Bone marrow (tissue), 2 donors: ENCODE measurements around the gene PDCD2.
A peak's percentile ranks its signal among the peaks of the same experiment; 100 is the strongest.
"Not testable (repeated sequence)": the region's sequence is repeated elsewhere in the genome, so short reads cannot be mapped to it uniquely, and the experiment has no call there.

Experiments
- DNase-seq, 2 donors: peaks; one replicate each; lab custom pipeline; 2025; lab: John Stamatoyannopoulos, UW

PDCD2 gene

GRCh38 chr6:170584181-170584953 lies at the start of gene PDCD2:
Gene PDCD2 (minus strand): TSS chr6:170584637. CDS start chr6:170584581, 56 bp downstream.
- DNase-seq: peak; percentile 63 to 88

DNA sequence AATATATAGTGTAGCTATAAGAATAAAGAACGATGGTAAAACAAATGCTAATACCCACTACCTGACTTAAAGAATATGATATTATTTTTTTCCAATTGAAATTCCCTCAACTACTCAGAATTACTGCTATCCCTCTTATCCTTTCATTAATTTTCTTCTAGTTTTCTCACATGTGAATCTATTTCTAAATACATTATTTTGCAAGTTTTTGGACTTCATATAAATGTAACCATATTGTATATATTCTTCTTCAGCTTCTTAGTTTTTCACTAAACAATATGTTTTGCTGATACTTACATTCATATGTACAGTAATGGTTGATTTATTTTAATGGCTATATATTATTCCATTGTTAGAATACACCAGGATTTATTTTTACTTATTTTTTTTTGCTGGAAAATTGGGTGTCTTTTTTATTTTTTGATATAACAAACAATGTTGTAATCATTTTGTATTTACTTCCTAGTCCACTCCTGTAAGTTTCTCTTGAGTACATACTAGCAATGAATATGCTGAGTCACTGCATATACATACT lies 31.6 kb upstream of the PDCD2 start:
- not testable (repeated sequence) for DNase-seq

GRCh38 chr6:170612256-170612804 lies 27.9 kb upstream of the PDCD2 start:
- DNase-seq: not testable (repeated sequence)

DNA sequence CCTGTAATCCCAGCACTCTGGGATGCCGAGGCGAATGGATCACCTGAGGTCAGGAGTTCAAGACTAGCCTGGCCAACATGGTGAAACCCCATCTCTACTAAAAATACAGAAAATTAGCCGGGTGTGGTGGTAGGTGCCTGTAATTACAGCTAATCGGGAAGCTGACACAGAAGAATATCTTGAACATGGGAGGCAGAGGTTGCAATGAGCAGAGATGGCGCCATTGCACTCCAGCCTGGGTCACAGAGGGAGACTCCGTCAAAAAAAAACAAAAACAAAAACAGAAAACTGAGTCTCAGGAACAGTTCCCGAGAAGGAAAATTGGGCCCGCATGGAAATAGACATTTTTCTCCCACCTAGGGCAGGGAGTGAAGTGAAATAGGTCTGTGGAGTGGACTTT lies 24.8 kb upstream of the PDCD2 start:
- DNase-seq: not testable (repeated sequence)

GRCh38 chr6:170605574-170606259 lies 21.3 kb upstream of the PDCD2 start:
- no peak for DNase-seq

DNA sequence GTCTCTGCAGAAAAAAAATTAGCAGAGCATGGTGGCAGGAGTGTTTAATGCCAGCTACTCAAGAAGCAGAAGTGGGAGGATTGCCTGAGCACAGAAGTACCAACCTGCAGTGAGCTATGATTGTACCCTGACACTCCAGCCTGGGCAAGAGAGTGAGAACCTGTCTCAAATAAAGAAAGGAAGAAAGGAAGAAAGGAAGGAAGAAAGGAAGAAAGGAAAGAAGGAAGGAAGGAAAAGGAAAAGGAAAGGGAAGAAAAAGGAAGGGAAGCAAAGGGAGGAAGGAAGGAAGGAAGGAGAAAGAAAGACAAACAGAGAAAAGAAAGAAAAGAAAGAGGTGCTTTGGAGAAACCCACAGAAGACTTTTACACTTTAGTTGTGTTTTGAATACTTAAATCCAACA lies 12.8 kb upstream of the PDCD2 start:
- DNase-seq: no peak

GRCh38 chr6:170596426-170596825 lies 12.0 kb upstream of the PDCD2 start:
- DNase-seq: no peak

- DNase-seq: no peak
Measured at GRCh38 chr6:170590725-170591124, 6.3 kb upstream of the PDCD2 start.

DNA sequence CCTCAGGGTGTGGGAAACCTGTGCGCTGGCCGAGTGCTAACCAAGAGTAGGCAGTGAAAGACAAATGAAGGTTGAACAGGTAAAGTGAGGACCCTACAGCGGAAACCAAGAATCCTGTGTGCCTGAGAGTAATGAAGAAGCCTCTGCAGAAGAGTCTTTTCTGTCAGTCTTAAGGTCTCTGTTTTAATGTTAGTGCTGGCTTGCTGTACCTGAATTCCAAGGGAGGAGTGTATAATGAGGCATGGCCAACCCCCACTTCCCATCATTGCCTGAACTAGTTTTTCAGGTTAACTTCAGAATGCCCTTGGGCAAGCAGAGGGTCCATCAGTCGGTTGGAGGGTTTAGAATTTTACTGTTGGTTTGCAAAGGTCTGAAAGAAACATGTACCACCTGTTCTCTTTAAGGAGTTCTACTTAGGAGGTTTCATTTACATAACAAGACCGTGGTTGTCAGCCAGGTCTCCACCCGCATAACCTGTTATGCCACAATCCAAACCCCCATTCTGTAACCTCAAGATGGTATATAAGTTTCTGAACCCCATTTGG lies 589 bp upstream of the PDCD2 start:
- no peak for DNase-seq

DNA sequence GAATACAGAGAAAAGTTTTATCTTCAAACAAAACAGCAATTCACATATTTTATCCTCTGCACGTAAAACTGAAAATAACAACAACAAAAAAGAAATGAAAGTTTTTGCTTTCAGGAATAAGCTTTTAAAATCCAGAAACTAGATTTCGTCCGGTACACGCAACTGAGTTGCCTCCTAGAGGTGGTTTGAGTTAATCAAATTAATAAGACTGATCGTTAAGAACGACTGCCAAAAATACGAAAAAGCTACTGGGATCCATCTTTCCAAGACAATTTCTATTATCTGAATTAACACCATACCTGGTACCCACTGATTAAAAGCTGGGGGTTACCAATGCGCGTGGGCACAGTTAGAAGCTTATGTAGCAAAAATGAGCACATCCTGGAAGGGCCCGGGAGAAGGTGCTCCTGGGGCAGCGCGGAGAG lies 669 bp downstream of the PDCD2 start:
- DNase-seq: no peak

DNA sequence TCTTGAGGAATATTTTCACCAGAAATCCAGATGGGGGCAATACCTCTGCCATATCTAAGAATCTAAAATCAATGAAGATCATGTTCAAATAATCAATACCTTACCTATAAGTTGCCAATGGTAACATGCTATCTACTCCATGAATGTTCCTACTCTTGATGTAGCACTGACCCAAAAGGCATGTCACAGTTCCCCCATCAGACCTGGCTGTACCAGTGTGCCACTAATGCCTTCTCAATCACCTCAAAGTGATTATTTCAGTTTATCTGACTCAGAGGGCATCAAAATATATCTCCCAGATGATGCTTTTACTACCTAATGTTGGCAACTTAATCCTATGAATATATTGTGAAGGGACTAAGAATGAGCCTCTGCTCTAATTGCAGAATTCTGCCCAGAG lies 5.5 kb downstream of the PDCD2 start:
- no peak for DNase-seq

- no peak for DNase-seq
Measured at GRCh38 chr6:170575250-170575649, 9.2 kb downstream of the PDCD2 start.

DNA sequence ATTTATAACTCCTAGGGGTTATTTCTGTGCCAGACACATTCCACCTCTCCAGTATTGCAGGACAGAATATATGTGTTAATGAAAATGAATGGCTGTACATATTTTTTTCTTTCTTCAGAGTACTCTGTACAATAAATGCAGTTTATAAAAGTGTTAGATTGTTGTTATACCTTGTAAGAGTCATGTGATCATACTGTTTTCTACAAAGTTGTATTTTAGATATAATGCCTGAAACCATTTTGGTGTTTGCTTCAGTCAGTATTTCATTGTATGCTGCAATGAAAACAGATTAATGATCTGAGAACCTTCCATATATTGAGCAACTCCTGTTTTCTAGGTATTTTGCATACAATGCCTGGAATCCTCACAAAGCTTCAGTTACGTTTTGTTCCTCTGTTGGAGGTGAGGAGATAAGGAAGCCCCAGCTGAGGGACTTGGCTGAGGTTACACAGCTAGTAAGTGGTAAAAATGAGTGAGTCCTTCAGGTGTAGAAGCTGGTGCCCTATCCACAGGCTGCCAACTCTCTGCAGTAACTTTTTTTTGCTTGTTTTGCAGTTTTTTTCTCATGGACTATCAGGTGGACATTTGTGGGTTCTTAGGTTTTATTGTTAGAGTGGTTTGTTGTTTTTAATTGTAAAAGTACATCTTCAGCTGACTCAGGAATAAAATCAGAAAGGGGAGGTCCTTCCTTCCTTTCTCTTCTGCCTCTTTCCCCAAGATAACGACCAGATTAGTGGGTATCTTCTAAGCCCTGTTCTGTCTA lies 11.6 kb downstream of the PDCD2 start:
- DNase-seq: no peak

DNA sequence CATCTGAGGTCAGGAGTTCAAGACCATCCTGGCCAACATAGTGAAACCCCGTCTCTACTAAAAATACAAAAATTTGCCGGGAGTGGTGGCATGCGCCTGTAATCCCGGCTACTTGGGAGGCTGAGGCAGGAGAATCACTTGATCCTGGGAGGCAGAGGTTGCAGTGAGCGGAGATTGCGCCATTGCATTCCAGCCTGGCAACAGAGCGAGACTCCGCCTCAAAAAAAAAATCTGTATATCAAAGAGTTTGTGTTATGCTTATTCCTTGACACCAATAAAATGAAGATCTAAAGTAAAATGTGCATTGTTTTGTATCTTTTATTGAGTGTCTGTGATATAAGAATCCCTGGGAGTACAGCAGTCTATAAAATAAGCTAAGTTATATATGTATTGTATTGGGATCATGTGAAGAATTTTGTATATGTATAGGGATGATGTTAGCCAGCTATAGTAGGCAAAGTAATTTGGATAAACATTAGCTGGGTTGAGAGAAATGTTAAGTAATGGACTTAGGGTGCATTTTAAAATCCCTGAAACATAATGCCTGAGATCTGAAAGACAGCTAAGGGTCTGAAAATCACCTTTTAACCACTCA lies 19.4 kb downstream of the PDCD2 start:
- DNase-seq: no peak

DNA sequence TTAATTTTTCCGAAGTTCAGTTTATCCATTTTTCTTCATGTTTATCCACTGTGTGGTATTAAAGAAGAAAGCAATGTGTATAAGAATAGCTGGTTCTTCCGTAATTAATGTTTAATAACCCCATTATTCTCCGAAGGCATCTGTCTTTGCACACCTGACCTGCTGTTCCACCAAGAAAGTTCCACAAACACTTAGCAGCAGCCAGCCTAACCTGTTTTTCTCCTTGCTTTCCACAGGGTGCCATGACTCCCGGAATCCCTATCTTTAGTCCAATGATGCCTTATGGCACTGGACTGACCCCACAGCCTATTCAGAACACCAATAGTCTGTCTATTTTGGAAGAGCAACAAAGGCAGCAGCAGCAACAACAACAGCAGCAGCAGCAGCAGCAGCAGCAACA lies 22.9 kb downstream of the PDCD2 start:
- DNase-seq: no peak

DNA sequence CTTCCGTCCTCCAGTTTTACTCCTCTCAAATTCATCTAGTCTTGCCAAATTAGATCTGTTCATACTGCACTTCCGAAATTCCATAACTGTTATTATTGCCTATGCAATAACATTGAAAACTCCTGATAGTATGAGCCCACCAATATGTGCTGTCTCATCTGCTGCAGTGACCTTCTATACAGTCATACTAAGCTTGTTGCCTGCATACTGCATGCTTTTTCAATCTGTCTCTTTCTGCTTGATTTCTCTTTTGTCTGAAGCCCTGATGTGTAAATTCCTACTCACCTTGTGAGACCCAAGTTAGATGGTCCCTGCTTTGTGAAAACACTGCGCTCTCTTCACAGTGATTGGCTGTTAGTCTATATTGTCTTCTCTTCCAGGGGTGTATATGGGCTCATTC lies 29.1 kb downstream of the PDCD2 start:
- no peak for DNase-seq

DNA sequence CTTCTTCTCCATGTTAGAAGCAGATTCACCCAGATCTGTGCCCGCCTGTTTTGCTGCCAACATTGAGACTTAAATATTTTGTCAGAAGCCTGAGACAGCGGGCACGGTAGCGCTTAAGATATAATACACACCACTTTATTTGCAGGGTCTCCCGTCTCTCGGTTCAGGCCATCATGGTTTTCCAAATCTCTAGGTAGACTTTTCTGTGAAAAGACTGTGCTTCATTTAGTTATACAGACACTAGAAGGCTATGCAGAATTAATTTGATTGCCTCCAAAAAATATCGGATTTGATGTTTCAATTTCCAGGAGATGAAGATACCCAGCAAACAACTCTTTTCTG lies 29.7 kb downstream of the PDCD2 start:
- DNase-seq: no peak

GRCh38 chr6:170554013-170554795 lies 30.2 kb downstream of the PDCD2 start, which contains the start of gene TBP:
Gene TBP (plus strand): TSS chr6:170554369. CDS start chr6:170557030, 2,661 bp downstream.
- DNase-seq: peak; percentile 88 to 95

GRCh38 chr6:170553534-170554012 lies 30.9 kb downstream of the PDCD2 start:
- DNase-seq: peak in 1 of 2 donors; percentile 23

GRCh38 chr6:170552765-170553533 lies 31.5 kb downstream of the PDCD2 start, which contains the start of gene PSMB1:
Gene PSMB1 (minus strand): TSS chr6:170553307. CDS start chr6:170553242, 65 bp downstream.
- DNase-seq: peak; percentile 59 to 75
